Measurements from ENCODE around the gene MYH8. TPM values are rescaled to one million over a fixed set of nuclear protein-coding genes. Genes with fewer than 3 reads are reported as not detected.

MYH8 gene
- polyA plus RNA-seq, 1 donor (not counting 4 experiments of a cell fraction or from before 2014, with no cell fraction given), result not detected

- H3K9me3 ChIP-seq (ENCODE audit: control insufficient read depth, low read depth, low read length), result no peaks in the 10 kb centered on the region
- H3K36me3 ChIP-seq (ENCODE audit: control insufficient read depth in 2 of 2, extremely low read depth in 1 of 2, insufficient read depth in 2 of 2, low read length in 2 of 2), result no peaks in the 10 kb centered on the region
- H3K79me2 ChIP-seq (ENCODE audit: control insufficient read depth, insufficient read depth, low read length), result no peaks in the 10 kb centered on the region
- no peaks in the 10 kb centered on the region for H3K27me3 ChIP-seq (ENCODE audit: control insufficient read depth, extremely low read depth, insufficient read depth, low read length)
- dilution Hi-C loops (cut with MboI; ENCODE audit: extremely low pct_ligation_motif_present, low sequenced_read_pairs), result no loop called here
- no peak overlapping the region for H3K27ac ChIP-seq (ENCODE audit: control insufficient read depth, insufficient read depth, low read length)
- H3K4me2 ChIP-seq (ENCODE audit: control insufficient read depth, extremely low read depth, insufficient read depth, low read depth, low read length), result no peak overlapping the region
- DNase-seq (ENCODE audit: low read depth, low spot score) (no peak), FAIRE-seq (no peak)
- H3K9ac ChIP-seq (ENCODE audit: control insufficient read depth, extremely low read depth, insufficient read depth, low read length), result no peak overlapping the region
- no peaks in the 10 kb centered on the region for H3K9me1 ChIP-seq (ENCODE audit: control insufficient read depth, extremely low read depth, insufficient read depth, low read length)
- no peak for TF ChIP-seq CTCF (optimal IDR thresholded peaks at IDR 0.05 in 1 of 3, IDR thresholded peaks at IDR 0.05 in 1 of 3, conservative IDR thresholded peaks at IDR 0.05 in 1 of 3; ENCODE audit: extremely low read depth in 1 of 3, insufficient read depth in 2 of 3, low read length in 3 of 3)
- TF ChIP-seq EZH2 (IDR thresholded peaks at IDR 0.05; ENCODE audit: low read length), result no peak
- H2AFZ ChIP-seq (ENCODE audit: control insufficient read depth, low read length), result no peak overlapping the region
- H3K4me3 ChIP-seq (ENCODE audit: control insufficient read depth in 2 of 3, extremely low read depth in 1 of 3, insufficient read depth in 2 of 3, low read depth in 1 of 3, low read length in 3 of 3), result no peak overlapping the region
- no peaks in the 10 kb centered on the region for H4K20me1 ChIP-seq (ENCODE audit: control insufficient read depth, extremely low read depth, insufficient read depth, low read length)
- no peaks in the 10 kb centered on the region for H3K4me1 ChIP-seq (ENCODE audit: control insufficient read depth, extremely low read depth, insufficient read depth, low read length)
Measured at GRCh38 chr17:10344816-10345215, 76.9 kb downstream of the MYH8 start.

Other genes starting within 250 kb of the MYH8 start
- gene GAS7, start 223.3 kb downstream of the MYH8 start, polyA plus RNA-seq, result 0.10 to 0.17 TPM (median 0.14 TPM) in 3 replicates
- not detected in 3 replicates for gene MYH13, start 48.9 kb downstream of the MYH8 start, polyA plus RNA-seq
- gene MYH4, start 47.6 kb upstream of the MYH8 start, polyA plus RNA-seq, result not detected in 3 replicates
- not detected in 3 replicates for gene MYH1, start 96.6 kb upstream of the MYH8 start, polyA plus RNA-seq
- gene MYH2, start 127.7 kb upstream of the MYH8 start, polyA plus RNA-seq, result not detected in 3 replicates
- 0.67 to 0.83 TPM (median 0.76 TPM) in 3 replicates for gene MYH3, start 235.4 kb upstream of the MYH8 start, polyA plus RNA-seq